Measurements from ENCODE around the gene BCAM. TPM values are rescaled to one million over a fixed set of nuclear protein-coding genes. Genes with fewer than 3 reads are reported as not detected.

The BCAM gene
- total and polyA plus RNA-seq, 7 donors: 1.2 to 36.3 (median 11.8) TPM

DNA sequence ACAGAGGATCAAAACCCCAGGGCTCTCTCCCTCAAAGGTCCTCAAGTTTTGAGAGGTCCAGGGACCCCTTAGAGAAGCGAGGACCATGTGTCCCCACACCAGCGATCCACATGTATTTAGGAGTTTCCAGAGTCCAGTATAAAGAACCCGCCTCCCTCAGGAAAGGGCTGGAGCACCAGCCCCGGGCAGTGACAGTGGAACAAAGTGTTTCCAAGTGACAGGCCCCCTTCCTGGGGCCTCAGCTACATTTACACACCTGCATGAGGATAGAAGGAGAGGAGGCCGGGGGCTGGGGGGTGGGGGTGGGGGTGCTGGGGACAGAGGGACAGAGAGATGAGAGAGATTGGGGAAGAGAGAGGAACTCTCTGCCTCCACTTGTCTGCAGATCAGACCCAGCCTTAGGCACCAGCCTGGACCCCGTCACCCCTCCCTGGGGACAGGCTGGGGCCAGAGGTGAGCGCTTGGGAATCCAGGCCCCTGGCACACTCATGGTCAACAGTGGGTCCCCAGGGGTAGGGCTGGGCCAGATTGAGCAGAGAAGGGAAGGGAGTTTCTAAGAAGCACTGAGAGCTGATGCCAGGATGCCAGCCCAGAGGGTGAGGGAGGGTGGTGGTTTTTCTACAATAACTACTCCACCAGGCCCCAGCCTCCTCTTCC lies 802 bp downstream of the BCAM start:
- H3K27me3 ChIP-seq: no peaks in the 10 kb centered on the region
- H3K36me3 ChIP-seq: no peaks in the 10 kb centered on the region
- H3K9me3 ChIP-seq: no peaks in the 10 kb centered on the region
- DNase-seq: no peak
- intact Hi-C loops (cut with DNase I): loop anchor here (2.0 kb wide), 1 partner anchor 35 kb away; no protein-coding TSS in a partner anchor
- H3K27ac ChIP-seq: peak overlapping the region; percentile 49 to 77 (median 59)
- H3K4me3 ChIP-seq: peak overlapping the region in 3 of 4 donors; percentile 50 to 55 (median 54)
- H3K4me1 ChIP-seq: peaks cover 0 to 28% (median 20%) of the 10 kb centered on the region in 4 donors
- TF ChIP-seq, protein P1, sequence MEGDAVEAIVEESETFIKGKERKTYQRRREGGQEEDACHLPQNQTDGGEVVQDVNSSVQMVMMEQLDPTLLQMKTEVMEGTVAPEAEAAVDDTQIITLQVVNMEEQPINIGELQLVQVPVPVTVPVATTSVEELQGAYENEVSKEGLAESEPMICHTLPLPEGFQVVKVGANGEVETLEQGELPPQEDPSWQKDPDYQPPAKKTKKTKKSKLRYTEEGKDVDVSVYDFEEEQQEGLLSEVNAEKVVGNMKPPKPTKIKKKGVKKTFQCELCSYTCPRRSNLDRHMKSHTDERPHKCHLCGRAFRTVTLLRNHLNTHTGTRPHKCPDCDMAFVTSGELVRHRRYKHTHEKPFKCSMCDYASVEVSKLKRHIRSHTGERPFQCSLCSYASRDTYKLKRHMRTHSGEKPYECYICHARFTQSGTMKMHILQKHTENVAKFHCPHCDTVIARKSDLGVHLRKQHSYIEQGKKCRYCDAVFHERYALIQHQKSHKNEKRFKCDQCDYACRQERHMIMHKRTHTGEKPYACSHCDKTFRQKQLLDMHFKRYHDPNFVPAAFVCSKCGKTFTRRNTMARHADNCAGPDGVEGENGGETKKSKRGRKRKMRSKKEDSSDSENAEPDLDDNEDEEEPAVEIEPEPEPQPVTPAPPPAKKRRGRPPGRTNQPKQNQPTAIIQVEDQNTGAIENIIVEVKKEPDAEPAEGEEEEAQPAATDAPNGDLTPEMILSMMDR (IDR thresholded peaks at IDR 0.05): no peak
- TF ChIP-seq POLR2A (IDR thresholded peaks at IDR 0.05) (no peak), EP300 (IDR thresholded peaks at IDR 0.05) (no peak), POLR2AphosphoS5 (IDR thresholded peaks at IDR 0.05) (no peak)
- WGBS, 2 donors: 25 to 53% methylated on average over 7 of the region's 7 CpGs

- Histone ChIP-seq H3K4me1 (peaks cover 0 to 28% (median 20%) of the 10 kb centered on the region in 4 donors), H3K27ac (no peak overlapping the region), H3K4me3 (peak overlapping the region in 2 of 4 donors; percentile 54 to 55), H3K36me3 (no peaks in the 10 kb centered on the region), H3K27me3 (no peaks in the 10 kb centered on the region), H3K9me3 (no peaks in the 10 kb centered on the region)
- no peak for DNase-seq
- TF ChIP-seq, protein P1 (IDR thresholded peaks at IDR 0.05): no peak
- TF ChIP-seq POLR2A (IDR thresholded peaks at IDR 0.05) (no peak), POLR2AphosphoS5 (IDR thresholded peaks at IDR 0.05) (no peak), EP300 (IDR thresholded peaks at IDR 0.05) (no peak)
- WGBS, 2 donors: 71 to 87% methylated on average over 13 of the region's 13 CpGs
- intact Hi-C loops (cut with DNase I): no loop called here
Observed at GRCh38 chr19:44810234-44811121, 1.6 kb downstream of the BCAM start.

DNA sequence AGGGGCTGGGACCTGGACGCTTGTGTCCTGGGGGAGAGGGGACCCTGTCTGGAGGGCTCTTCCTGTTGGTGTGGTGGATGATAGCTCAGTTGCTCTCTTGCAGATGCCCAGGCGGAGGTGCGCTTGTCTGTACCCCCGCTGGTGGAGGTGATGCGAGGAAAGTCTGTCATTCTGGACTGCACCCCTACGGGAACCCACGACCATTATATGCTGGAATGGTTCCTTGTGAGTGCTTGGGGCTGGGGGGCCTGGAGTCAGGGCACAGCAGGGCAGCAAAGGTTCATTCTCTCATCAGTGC lies 2.2 kb downstream of the BCAM start:
- no peak for DNase-seq

DNA sequence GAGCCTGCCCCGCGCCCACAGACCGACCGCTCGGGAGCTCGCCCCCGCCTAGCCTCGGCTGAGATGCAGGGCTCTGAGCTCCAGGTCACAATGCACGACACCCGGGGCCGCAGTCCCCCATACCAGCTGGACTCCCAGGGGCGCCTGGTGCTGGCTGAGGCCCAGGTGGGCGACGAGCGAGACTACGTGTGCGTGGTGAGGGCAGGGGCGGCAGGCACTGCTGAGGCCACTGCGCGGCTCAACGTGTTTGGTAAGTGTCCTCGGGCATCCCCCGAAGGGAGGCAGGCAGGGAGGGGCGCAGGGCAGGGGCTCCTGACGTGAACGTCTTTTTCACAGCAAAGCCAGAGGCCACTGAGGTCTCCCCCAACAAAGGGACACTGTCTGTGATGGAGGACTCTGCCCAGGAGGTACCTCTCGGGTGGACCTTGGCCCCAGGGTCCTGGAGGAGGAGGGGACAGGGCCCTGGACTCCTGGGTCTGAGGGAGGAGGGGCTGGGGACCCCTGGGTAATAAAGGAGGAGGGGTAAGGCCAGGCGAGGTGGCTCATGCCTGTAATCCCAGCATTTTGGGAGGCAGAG lies 3.3 kb downstream of the BCAM start:
- TF ChIP-seq POLR2A (IDR thresholded peaks at IDR 0.05) (no peak), EP300 (IDR thresholded peaks at IDR 0.05) (no peak), POLR2AphosphoS5 (IDR thresholded peaks at IDR 0.05) (no peak)
- TF ChIP-seq, protein P1 (IDR thresholded peaks at IDR 0.05): no peak
- H3K4me1 ChIP-seq: peaks cover 0 to 28% (median 20%) of the 10 kb centered on the region in 4 donors
- no peaks in the 10 kb centered on the region for H3K9me3 ChIP-seq
- intact Hi-C loops (cut with DNase I): no loop called here
- 91 to 94% methylated on average over 28 of the region's 28 CpGs for WGBS, 2 donors
- H3K27ac ChIP-seq: no peak overlapping the region
- no peaks in the 10 kb centered on the region for H3K27me3 ChIP-seq
- H3K36me3 ChIP-seq: no peaks in the 10 kb centered on the region
- H3K4me3 ChIP-seq: no peak overlapping the region
- DNase-seq: no peak

More for the DNA sequence above, 2.2 kb downstream of the BCAM start:
- no peak overlapping the region for H3K4me3 ChIP-seq
- no peaks in the 10 kb centered on the region for H3K36me3 ChIP-seq
- no peaks in the 10 kb centered on the region for H3K27me3 ChIP-seq
- peaks cover 0 to 28% (median 20%) of the 10 kb centered on the region in 4 donors for H3K4me1 ChIP-seq
- 92 to 93% methylated on average over 7 of the region's 7 CpGs for WGBS, 2 donors
- H3K9me3 ChIP-seq: no peaks in the 10 kb centered on the region
- intact Hi-C loops (cut with DNase I): no loop called here
- TF ChIP-seq POLR2A (IDR thresholded peaks at IDR 0.05): no peak
- no peak for TF ChIP-seq POLR2AphosphoS5 (IDR thresholded peaks at IDR 0.05)
- TF ChIP-seq, protein P1 (IDR thresholded peaks at IDR 0.05): no peak
- no peak for TF ChIP-seq EP300 (IDR thresholded peaks at IDR 0.05)
- no peak overlapping the region for H3K27ac ChIP-seq

Data from sigmoid colon (tissue), 7 donors.